ENCODE data around the gene CA9.

- TF ChIP-seq, protein P1, sequence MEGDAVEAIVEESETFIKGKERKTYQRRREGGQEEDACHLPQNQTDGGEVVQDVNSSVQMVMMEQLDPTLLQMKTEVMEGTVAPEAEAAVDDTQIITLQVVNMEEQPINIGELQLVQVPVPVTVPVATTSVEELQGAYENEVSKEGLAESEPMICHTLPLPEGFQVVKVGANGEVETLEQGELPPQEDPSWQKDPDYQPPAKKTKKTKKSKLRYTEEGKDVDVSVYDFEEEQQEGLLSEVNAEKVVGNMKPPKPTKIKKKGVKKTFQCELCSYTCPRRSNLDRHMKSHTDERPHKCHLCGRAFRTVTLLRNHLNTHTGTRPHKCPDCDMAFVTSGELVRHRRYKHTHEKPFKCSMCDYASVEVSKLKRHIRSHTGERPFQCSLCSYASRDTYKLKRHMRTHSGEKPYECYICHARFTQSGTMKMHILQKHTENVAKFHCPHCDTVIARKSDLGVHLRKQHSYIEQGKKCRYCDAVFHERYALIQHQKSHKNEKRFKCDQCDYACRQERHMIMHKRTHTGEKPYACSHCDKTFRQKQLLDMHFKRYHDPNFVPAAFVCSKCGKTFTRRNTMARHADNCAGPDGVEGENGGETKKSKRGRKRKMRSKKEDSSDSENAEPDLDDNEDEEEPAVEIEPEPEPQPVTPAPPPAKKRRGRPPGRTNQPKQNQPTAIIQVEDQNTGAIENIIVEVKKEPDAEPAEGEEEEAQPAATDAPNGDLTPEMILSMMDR (IDR thresholded peaks at IDR 0.05; ENCODE audit: insufficient read depth, low read depth, low read length): no peak
- TF ChIP-seq EZH2 (IDR thresholded peaks at IDR 0.05; ENCODE audit: insufficient read depth, low read length): no peak
Observed at GRCh38 chr9:35698231-35698630, 24.5 kb downstream of the CA9 start.

All from astrocyte (in vitro differentiated cells and primary cell).